ENCODE results near the gene MYO9A.

- TF ChIP-seq POLR2A (IDR thresholded peaks at IDR 0.05; ENCODE audit: low read depth, low read length) = no peak
- TF ChIP-seq POLR2AphosphoS5 (IDR thresholded peaks at IDR 0.05; ENCODE audit: low read depth, low read length) = no peak
- no peak for TF ChIP-seq TAF1 (IDR thresholded peaks at IDR 0.05; ENCODE audit: borderline replicate concordance, low read depth, low read length)
These were observed 309.5 kb downstream of the MYO9A start for GRCh38 chr15:71808311-71809020.

Measured in GM12892 (cell line).